Measurements from ENCODE around the gene SMIM23. TPM values are rescaled to one million over a fixed set of nuclear protein-coding genes. Genes with fewer than 3 reads are reported as not detected.

Gene SMIM23
- total RNA-seq, 1 experiment from 2014 or later, result not detected

- no TSS peak for BruUV-seq (replicated peaks)
- no peak overlapping the region for H3K4me3 ChIP-seq (ENCODE audit: low read depth, low read length, poor library complexity, severe bottlenecking)
- peaks cover 15% of the 10 kb centered on the region for H3K27me3 ChIP-seq (replicated peaks; ENCODE audit: insufficient read depth, low read depth, low read length, poor library complexity)
- no peaks in the 10 kb centered on the region for H3K4me1 ChIP-seq (ENCODE audit: insufficient read depth, low read length, poor library complexity, severe bottlenecking)
- no peaks in the 10 kb centered on the region for H3K36me3 ChIP-seq (ENCODE audit: insufficient read depth, low read length, poor library complexity, severe bottlenecking)
- no peaks in the 10 kb centered on the region for H3K9me3 ChIP-seq (ENCODE audit: low read depth, low read length, poor library complexity, severe bottlenecking)
- intact Hi-C loops (cut with micrococcal nuclease; ENCODE audit: unreplicated experiment), result no loop called here
- H3K27ac ChIP-seq (ENCODE audit: low read depth, low read length, poor library complexity, severe bottlenecking), result no peak overlapping the region
- ChIA-PET CTCF (no interaction called here), POLR2A (ENCODE audit: low non-redundant PET) (no interaction called here)
- no peak for DNase-seq (ENCODE audit: low spot score)
- TF ChIP-seq EZH2 (IDR thresholded peaks at IDR 0.05; ENCODE audit: borderline replicate concordance, low read depth, low read length, poor library complexity, severe bottlenecking), result no peak
- TF ChIP-seq CTCF (conservative IDR thresholded peaks at IDR 0.05; ENCODE audit: low read depth, low read length), result no peak
Observed at GRCh38 chr5:171762021-171762608, 23.5 kb upstream of the SMIM23 start.

GRCh38 chr5:171762903-171763302 lies 22.7 kb upstream of the SMIM23 start:
- H3K9me3 ChIP-seq (ENCODE audit: low read depth, low read length, poor library complexity, severe bottlenecking), result peaks cover 6% of the 10 kb centered on the region
- no peaks in the 10 kb centered on the region for H3K36me3 ChIP-seq (ENCODE audit: insufficient read depth, low read length, poor library complexity, severe bottlenecking)
- DNase-seq (ENCODE audit: low spot score), result no peak
- no peaks in the 10 kb centered on the region for H3K4me1 ChIP-seq (ENCODE audit: insufficient read depth, low read length, poor library complexity, severe bottlenecking)
- no peak overlapping the region for H3K4me3 ChIP-seq (ENCODE audit: low read depth, low read length, poor library complexity, severe bottlenecking)
- no peak overlapping the region for H3K27ac ChIP-seq (ENCODE audit: low read depth, low read length, poor library complexity, severe bottlenecking)
- intact Hi-C loops (cut with micrococcal nuclease; ENCODE audit: unreplicated experiment), result no loop called here
- ChIA-PET CTCF (no interaction called here), POLR2A (ENCODE audit: low non-redundant PET) (no interaction called here)
- BruUV-seq (replicated peaks), result no TSS peak
- TF ChIP-seq EZH2 (IDR thresholded peaks at IDR 0.05; ENCODE audit: borderline replicate concordance, low read depth, low read length, poor library complexity, severe bottlenecking), result no peak
- no peak for TF ChIP-seq CTCF (conservative IDR thresholded peaks at IDR 0.05; ENCODE audit: low read depth, low read length)
- peaks cover 15% of the 10 kb centered on the region for H3K27me3 ChIP-seq (replicated peaks; ENCODE audit: insufficient read depth, low read depth, low read length, poor library complexity)

- no peak overlapping the region for H3K27ac ChIP-seq (ENCODE audit: low read depth, low read length, poor library complexity, severe bottlenecking)
- BruUV-seq (replicated peaks), result no TSS peak
- no peaks in the 10 kb centered on the region for H3K36me3 ChIP-seq (ENCODE audit: insufficient read depth, low read length, poor library complexity, severe bottlenecking)
- no peaks in the 10 kb centered on the region for H3K4me1 ChIP-seq (ENCODE audit: insufficient read depth, low read length, poor library complexity, severe bottlenecking)
- peaks cover 15% of the 10 kb centered on the region for H3K27me3 ChIP-seq (replicated peaks; ENCODE audit: insufficient read depth, low read depth, low read length, poor library complexity)
- intact Hi-C loops (cut with micrococcal nuclease; ENCODE audit: unreplicated experiment), result no loop called here
- CTCF ChIA-PET, result no interaction called here
- POLR2A ChIA-PET (ENCODE audit: low non-redundant PET), result no interaction called here
- TF ChIP-seq CTCF (conservative IDR thresholded peaks at IDR 0.05; ENCODE audit: low read depth, low read length) (no peak), EZH2 (IDR thresholded peaks at IDR 0.05; ENCODE audit: borderline replicate concordance, low read depth, low read length, poor library complexity, severe bottlenecking) (no peak)
- H3K4me3 ChIP-seq (ENCODE audit: low read depth, low read length, poor library complexity, severe bottlenecking), result no peak overlapping the region
- peaks cover 6% of the 10 kb centered on the region for H3K9me3 ChIP-seq (ENCODE audit: low read depth, low read length, poor library complexity, severe bottlenecking)
- no peak for DNase-seq (ENCODE audit: low spot score)
Observed at GRCh38 chr5:171764265-171764664, 21.4 kb upstream of the SMIM23 start.

Data from A673 (cell line).